Naive thymus-derived CD8-positive, alpha-beta T cell (primary cell): ENCODE results near the gene TFDP2. TPM values are rescaled to one million over a fixed set of nuclear protein-coding genes. Genes with fewer than 3 reads are reported as not detected.
"Not testable (repeated sequence)": the region's sequence is repeated elsewhere in the genome, so short reads cannot be mapped to it uniquely, and the experiment has no call there.

Experiments
- ATAC-seq, 2 donors: fragments of 150-1000 bp; cut with Tn5 transposase in 1 of 2; sonication (Bioruptor Pico), chemical (Tn5 transposase) in 1 of 2; 1 replicate in 1 of 2; 2 replicates in 1 of 2; pipeline ENCODE4 v1.10.0; 2021; ENCODE audit warnings: mild to moderate bottlenecking in 2 of 2, moderate library complexity in 2 of 2
- POLR2A ChIA-PET: fragments of 350-600 bp; sonication (Branson Sonifier 250); formaldehyde crosslinking; loops from one replicate; lab custom pipeline; 2021; ENCODE audit warnings: antibody characterized with exemption; lab: Charles Lee
- DNase-seq, 10 donors: peaks; one replicate each; pipeline versions ENCODE4 v3.0.0 to v3.0.0-alpha.2; 2020 to 2022
- H3K27ac Mint-ChIP-seq, 10 donors: one replicate each; pipeline ENCODE4 v1.8.0; 2020 to 2022; ENCODE audit warnings: mild to moderate bottlenecking in 10 of 10, mixed read lengths in 10 of 10, moderate library complexity in 4 of 10, inconsistent platforms in 1 of 10
- H3K27me3 Mint-ChIP-seq, 5 donors: one replicate each; pipeline ENCODE4 v1.8.0; 2021 to 2022; ENCODE audit warnings: mixed read lengths in 5 of 5
- H3K36me3 Mint-ChIP-seq, 3 donors: one replicate each; pipeline ENCODE4 v1.8.0; 2020 to 2022; ENCODE audit warnings: mixed read lengths in 3 of 3, mild to moderate bottlenecking in 2 of 3, inconsistent platforms in 1 of 3
- H3K4me1 Mint-ChIP-seq, 4 donors: one replicate each; pipeline ENCODE4 v1.8.0; 2021 to 2022; ENCODE audit warnings: mixed read lengths in 4 of 4
- H3K4me3 Mint-ChIP-seq, 10 donors: one replicate each; pipeline ENCODE4 v1.8.0; 2020 to 2022; ENCODE audit warnings: mild to moderate bottlenecking in 10 of 10, mixed read lengths in 10 of 10, moderate library complexity in 6 of 10, inconsistent platforms in 1 of 10
- H3K9me3 Mint-ChIP-seq, 9 donors: one replicate each; pipeline ENCODE4 v1.8.0; 2020 to 2022; ENCODE audit warnings: mixed read lengths in 9 of 9, mild to moderate bottlenecking in 3 of 9, inconsistent platforms in 1 of 9, moderate library complexity in 1 of 9
- polyA plus RNA-seq, 3 donors: library from polyadenylated mRNA; unstranded; fragments of 300-500 nt; fragmentation: Illumina TruSeq; gene quantifications; one replicate each; pipeline ENCODE4 v1.2.3, GENCODE V29; 2021
- total RNA-seq, 8 experiments: library from RNA in 2 of 8; stranded (reverse) in 2 of 8; gene quantifications; one replicate each; pipeline ENCODE4 v1.2.3 and lab custom pipeline; 2021 to 2026

TFDP2 gene
- total and polyA plus RNA-seq, 5 experiments from 2014 or later = 25.6 to 44.3 (median 30.9) TPM

GRCh38 chr3:142086581-142087090 lies 62.7 kb downstream of the TFDP2 start:
- ATAC-seq (no peak), DNase-seq (no peak)
- Mint-ChIP-seq H3K4me3 (no peak overlapping the region), H3K36me3 (peaks cover 9 to 23% (median 17%) of the 10 kb centered on the region in 3 donors), H3K4me1 (no peaks in the 10 kb centered on the region), H3K9me3 (peaks cover 0 to 11% (median 4%) of the 10 kb centered on the region in 9 donors), H3K27me3 (no peaks in the 10 kb centered on the region), H3K27ac (no peak overlapping the region)
- POLR2A ChIA-PET = no interaction called here

- Mint-ChIP-seq H3K9me3 (peaks cover 0 to 33% (median 13%) of the 10 kb centered on the region in 9 donors), H3K27me3 (no peaks in the 10 kb centered on the region)
These were observed 68.2 kb downstream of the TFDP2 start for GRCh38 chr3:142081178-142081577.

GRCh38 chr3:142077859-142078500 lies 71.4 kb downstream of the TFDP2 start:
- Mint-ChIP-seq H3K9me3 (peaks cover 0 to 22% (median 12%) of the 10 kb centered on the region in 9 donors), H3K4me1 (no peaks in the 10 kb centered on the region), H3K36me3 (peaks cover 22 to 42% (median 24%) of the 10 kb centered on the region in 3 donors), H3K27me3 (no peaks in the 10 kb centered on the region), H3K4me3 (no peak overlapping the region), H3K27ac (no peak overlapping the region)
- POLR2A ChIA-PET = no interaction called here
- ATAC-seq (no peak), DNase-seq (no peak)

More at GRCh38 chr3:142081178-142081577, 68.2 kb downstream of the TFDP2 start:
- peaks cover 26 to 51% (median 41%) of the 10 kb centered on the region in 3 donors for H3K36me3 Mint-ChIP-seq
- H3K4me3 Mint-ChIP-seq = no peak overlapping the region
- ATAC-seq (no peak), DNase-seq (no peak)
- H3K27ac Mint-ChIP-seq = no peak overlapping the region
- POLR2A ChIA-PET = no interaction called here
- H3K4me1 Mint-ChIP-seq = no peaks in the 10 kb centered on the region

GRCh38 chr3:142077155-142077858 lies 72.0 kb downstream of the TFDP2 start:
- POLR2A ChIA-PET = no interaction called here
- H3K36me3 Mint-ChIP-seq = peaks cover 18 to 46% (median 22%) of the 10 kb centered on the region in 3 donors

GRCh38 chr3:142075656-142076055 lies 73.7 kb downstream of the TFDP2 start:
- POLR2A ChIA-PET = not testable (repeated sequence)
- H3K36me3 Mint-ChIP-seq = peaks cover 17 to 38% (median 18%) of the 10 kb centered on the region in 3 donors

More at GRCh38 chr3:142077155-142077858, 72.0 kb downstream of the TFDP2 start:
- peaks cover 0 to 22% (median 12%) of the 10 kb centered on the region in 9 donors for H3K9me3 Mint-ChIP-seq
- peaks cover 0 to 2% (median 0%) of the 10 kb centered on the region in 4 donors for H3K4me1 Mint-ChIP-seq
- no peak overlapping the region for H3K27ac Mint-ChIP-seq
- no peak overlapping the region for H3K4me3 Mint-ChIP-seq
- no peaks in the 10 kb centered on the region for H3K27me3 Mint-ChIP-seq
- DNase-seq (no peak), ATAC-seq (no peak)

GRCh38 chr3:142072816-142073215 lies 76.5 kb downstream of the TFDP2 start:
- Mint-ChIP-seq H3K4me1 (peaks cover 0 to 6% (median 1%) of the 10 kb centered on the region in 4 donors), H3K9me3 (peaks cover 0 to 2% (median 0%) of the 10 kb centered on the region in 9 donors), H3K36me3 (peaks cover 0 to 12% (median 2%) of the 10 kb centered on the region in 3 donors), H3K4me3 (no peak overlapping the region), H3K27me3 (no peaks in the 10 kb centered on the region), H3K27ac (no peak overlapping the region)
- no peak for DNase-seq
- ATAC-seq = no peak
- POLR2A ChIA-PET = no interaction called here

More at GRCh38 chr3:142075656-142076055, 73.7 kb downstream of the TFDP2 start:
- not testable (repeated sequence) for H3K4me1 Mint-ChIP-seq, H3K27ac Mint-ChIP-seq, DNase-seq, H3K4me3 Mint-ChIP-seq, ATAC-seq, H3K27me3 Mint-ChIP-seq
- H3K9me3 Mint-ChIP-seq = peaks cover 0 to 16% (median 10%) of the 10 kb centered on the region in 9 donors

- DNase-seq (no peak), ATAC-seq (no peak)
- H3K27ac Mint-ChIP-seq = peak overlapping the region in 1 of 10 donors; percentile 59
- H3K4me1 Mint-ChIP-seq = peaks cover 0 to 2% (median 0%) of the 10 kb centered on the region in 4 donors
- peaks cover 0 to 4% (median 0%) of the 10 kb centered on the region in 9 donors for H3K9me3 Mint-ChIP-seq
- POLR2A ChIA-PET = no interaction called here
- peaks cover 0 to 6% (median 2%) of the 10 kb centered on the region in 3 donors for H3K36me3 Mint-ChIP-seq
- no peak overlapping the region for H3K4me3 Mint-ChIP-seq
- H3K27me3 Mint-ChIP-seq = no peaks in the 10 kb centered on the region
These were observed 83.4 kb downstream of the TFDP2 start for GRCh38 chr3:142065932-142066331.

GRCh38 chr3:142065344-142065743 lies 84.0 kb downstream of the TFDP2 start:
- Mint-ChIP-seq H3K27ac (no peak overlapping the region), H3K4me3 (no peak overlapping the region), H3K4me1 (peaks cover 0 to 2% (median 0%) of the 10 kb centered on the region in 4 donors)

GRCh38 chr3:142064454-142064853 lies 84.9 kb downstream of the TFDP2 start:
- no peak overlapping the region for H3K4me3 Mint-ChIP-seq
- H3K27me3 Mint-ChIP-seq = no peaks in the 10 kb centered on the region
- ATAC-seq (no peak), DNase-seq (no peak)
- H3K27ac Mint-ChIP-seq = no peak overlapping the region
- POLR2A ChIA-PET = no interaction called here
- peaks cover 0 to 2% (median 0%) of the 10 kb centered on the region in 4 donors for H3K4me1 Mint-ChIP-seq
- peaks cover 0 to 4% (median 0%) of the 10 kb centered on the region in 9 donors for H3K9me3 Mint-ChIP-seq
- peaks cover 0 to 6% (median 0%) of the 10 kb centered on the region in 3 donors for H3K36me3 Mint-ChIP-seq

More at GRCh38 chr3:142065344-142065743, 84.0 kb downstream of the TFDP2 start:
- H3K9me3 Mint-ChIP-seq = peaks cover 0 to 4% (median 0%) of the 10 kb centered on the region in 9 donors
- H3K27me3 Mint-ChIP-seq = no peaks in the 10 kb centered on the region
- H3K36me3 Mint-ChIP-seq = peaks cover 0 to 6% (median 0%) of the 10 kb centered on the region in 3 donors
- POLR2A ChIA-PET = no interaction called here
- DNase-seq = no peak
- ATAC-seq = no peak

GRCh38 chr3:142057331-142057725 lies 92.0 kb downstream of the TFDP2 start:
- Mint-ChIP-seq H3K4me1 (peaks cover 0 to 7% (median 6%) of the 10 kb centered on the region in 4 donors), H3K4me3 (no peak overlapping the region), H3K27ac (no peak overlapping the region), H3K9me3 (peaks cover 0 to 6% (median 0%) of the 10 kb centered on the region in 9 donors), H3K27me3 (no peaks in the 10 kb centered on the region), H3K36me3 (peaks cover 3 to 16% (median 6%) of the 10 kb centered on the region in 3 donors)
- POLR2A ChIA-PET = no interaction called here
- no peak for ATAC-seq
- DNase-seq = no peak

- POLR2A ChIA-PET = no interaction called here
These were observed 92.6 kb downstream of the TFDP2 start for GRCh38 chr3:142056656-142057330.

GRCh38 chr3:142053835-142054234 lies 95.5 kb downstream of the TFDP2 start:
- Mint-ChIP-seq H3K27me3 (no peaks in the 10 kb centered on the region), H3K9me3 (peaks cover 0 to 3% (median 0%) of the 10 kb centered on the region in 9 donors), H3K4me1 (peaks cover 0 to 7% (median 6%) of the 10 kb centered on the region in 4 donors), H3K36me3 (peaks cover 6 to 28% (median 15%) of the 10 kb centered on the region in 3 donors), H3K4me3 (no peak overlapping the region), H3K27ac (no peak overlapping the region)
- no peak for DNase-seq
- POLR2A ChIA-PET = no interaction called here
- ATAC-seq = no peak

More at GRCh38 chr3:142056656-142057330, 92.6 kb downstream of the TFDP2 start:
- ATAC-seq (no peak), DNase-seq (no peak)
- Mint-ChIP-seq H3K9me3 (peaks cover 0 to 4% (median 0%) of the 10 kb centered on the region in 9 donors), H3K27me3 (no peaks in the 10 kb centered on the region), H3K4me1 (peaks cover 0 to 7% (median 6%) of the 10 kb centered on the region in 4 donors), H3K27ac (no peak overlapping the region), H3K36me3 (peaks cover 6 to 20% (median 7%) of the 10 kb centered on the region in 3 donors), H3K4me3 (no peak overlapping the region)
